Vagina (tissue), 2 donors: ENCODE data around the gene NKX6-1. TPM values are rescaled to one million over a fixed set of nuclear protein-coding genes. Genes with fewer than 3 reads are reported as not detected.

Experiments
- DNase-seq, 2 donors: peaks; one replicate each; pipeline ENCODE4 v3.0.0-alpha.2; 2017; ENCODE audit errors: extremely low spot score in 2 of 2
- H3K27ac ChIP-seq: fragments of 200-600 bp; sonication (generic); one replicate; pipeline ENCODE4 v1.5.1; 2019
- H3K27me3 ChIP-seq: fragments of 200-600 bp; sonication (generic); one replicate; pipeline ENCODE4 v1.5.1; 2019
- H3K36me3 ChIP-seq, 2 donors: fragments of 200-600 bp; sonication (generic); one replicate each; pipeline ENCODE4 v1.5.1; 2017 to 2019
- H3K4me1 ChIP-seq: fragments of 200-600 bp; sonication (generic); one replicate; pipeline ENCODE4 v1.5.1; 2019
- H3K4me3 ChIP-seq, 2 donors: fragments of 200-600 bp; sonication (generic); 1 replicate in 1 of 2; 2 replicates in 1 of 2; pipeline ENCODE4 v1.5.1; 2016 to 2019
- H3K9me3 ChIP-seq: fragments of 200-600 bp; sonication (generic); one replicate; pipeline ENCODE4 v1.5.1; 2019
- POLR2A ChIP-seq, 2 donors: fragments of 450-650 bp; IDR thresholded peaks; one replicate each; pipeline ENCODE4 v1.6.1; 2017; ENCODE audit warnings: antibody characterized with exemption in 2 of 2, mild to moderate bottlenecking in 2 of 2, moderate library complexity in 2 of 2
- POLR2AphosphoS5 ChIP-seq, 2 donors: sonication (generic); formaldehyde crosslinking; IDR thresholded peaks; one replicate each; pipeline ENCODE4 v1.9.0; 2017; ENCODE audit warnings: antibody characterized with exemption in 2 of 2, mild to moderate bottlenecking in 2 of 2, low read depth in 1 of 2; ENCODE audit not compliant: insufficient read depth in 1 of 2
- intact Hi-C: fragments of 100-400 bp; cut with DNase I; formaldehyde crosslinking; loops from one replicate; pipeline ENCODE4 v1.15.1; 2023
- total RNA-seq: library from RNA; depleted of rRNA; stranded (reverse); fragments of >200 nt; gene quantifications from one replicate; pipeline ENCODE4 v1.2.3, GENCODE V29; 2016
- TF ChIP-seq, protein P1 (sequence below), 3 experiments: fragments of 450-650 bp in 2 of 3; fragments of 200-600 bp in 1 of 3; sonication (generic) in 1 of 3; IDR thresholded peaks; one replicate each; pipeline ENCODE4 v1.5.1; 2017 to 2019; ENCODE audit warnings: antibody characterized with exemption in 3 of 3, mild to moderate bottlenecking in 2 of 3, moderate library complexity in 2 of 3

Gene NKX6-1
- total RNA-seq, 1 donor from 2014 or later = not detected

DNA sequence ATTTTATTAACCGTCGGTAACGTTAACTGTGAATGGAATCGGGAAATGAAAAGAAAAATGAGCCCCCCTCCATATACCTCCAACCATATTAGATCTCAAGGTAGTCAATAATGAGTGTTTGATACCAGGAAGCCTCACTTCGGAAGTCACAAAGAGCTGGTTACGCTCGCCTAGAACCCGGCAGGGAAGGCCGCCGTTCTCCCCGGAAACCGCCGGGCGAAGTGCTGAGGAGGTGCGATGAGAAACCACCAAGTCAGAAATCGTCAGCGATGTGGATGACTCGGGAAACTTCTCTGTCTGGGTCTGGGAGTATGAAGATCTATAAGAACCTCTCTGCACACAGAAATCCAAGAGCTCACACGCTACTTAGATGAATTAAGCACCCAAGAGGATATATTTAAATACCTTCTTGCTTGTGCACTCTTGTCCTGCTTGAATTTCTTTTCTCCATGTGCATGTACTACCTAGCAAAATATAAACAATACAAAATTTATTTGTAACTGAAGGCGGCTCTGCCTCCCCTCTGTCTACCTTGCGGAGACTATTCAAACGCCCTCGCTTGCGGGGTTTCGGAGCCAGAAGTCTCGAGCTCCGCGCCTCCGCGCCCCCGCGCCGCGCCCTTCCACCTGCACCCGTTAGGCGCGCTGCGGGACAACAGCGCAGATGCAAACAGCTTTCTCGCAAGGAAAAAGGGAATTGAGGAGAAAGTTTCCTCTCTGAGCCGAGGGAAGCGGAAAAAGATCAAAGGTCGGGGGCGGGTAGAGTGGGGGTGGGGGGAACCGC lies 17.8 kb downstream of the NKX6-1 start:
- intact Hi-C loops = no loop called here
- no peak overlapping the region for H3K4me3 ChIP-seq
- no peaks in the 10 kb centered on the region for H3K9me3 ChIP-seq
- TF ChIP-seq POLR2AphosphoS5 (IDR thresholded peaks at IDR 0.05; ENCODE audit: insufficient read depth in 1 of 2, low read depth in 1 of 2) (no peak), POLR2A (IDR thresholded peaks at IDR 0.05) (no peak)
- TF ChIP-seq, protein P1, sequence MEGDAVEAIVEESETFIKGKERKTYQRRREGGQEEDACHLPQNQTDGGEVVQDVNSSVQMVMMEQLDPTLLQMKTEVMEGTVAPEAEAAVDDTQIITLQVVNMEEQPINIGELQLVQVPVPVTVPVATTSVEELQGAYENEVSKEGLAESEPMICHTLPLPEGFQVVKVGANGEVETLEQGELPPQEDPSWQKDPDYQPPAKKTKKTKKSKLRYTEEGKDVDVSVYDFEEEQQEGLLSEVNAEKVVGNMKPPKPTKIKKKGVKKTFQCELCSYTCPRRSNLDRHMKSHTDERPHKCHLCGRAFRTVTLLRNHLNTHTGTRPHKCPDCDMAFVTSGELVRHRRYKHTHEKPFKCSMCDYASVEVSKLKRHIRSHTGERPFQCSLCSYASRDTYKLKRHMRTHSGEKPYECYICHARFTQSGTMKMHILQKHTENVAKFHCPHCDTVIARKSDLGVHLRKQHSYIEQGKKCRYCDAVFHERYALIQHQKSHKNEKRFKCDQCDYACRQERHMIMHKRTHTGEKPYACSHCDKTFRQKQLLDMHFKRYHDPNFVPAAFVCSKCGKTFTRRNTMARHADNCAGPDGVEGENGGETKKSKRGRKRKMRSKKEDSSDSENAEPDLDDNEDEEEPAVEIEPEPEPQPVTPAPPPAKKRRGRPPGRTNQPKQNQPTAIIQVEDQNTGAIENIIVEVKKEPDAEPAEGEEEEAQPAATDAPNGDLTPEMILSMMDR (IDR thresholded peaks at IDR 0.05) = no peak
- H3K27ac ChIP-seq = no peak overlapping the region
- H3K36me3 ChIP-seq = no peaks in the 10 kb centered on the region
- H3K27me3 ChIP-seq = peaks cover 23% of the 10 kb centered on the region
- H3K4me1 ChIP-seq = peaks cover 32% of the 10 kb centered on the region
- no peak for DNase-seq

DNA sequence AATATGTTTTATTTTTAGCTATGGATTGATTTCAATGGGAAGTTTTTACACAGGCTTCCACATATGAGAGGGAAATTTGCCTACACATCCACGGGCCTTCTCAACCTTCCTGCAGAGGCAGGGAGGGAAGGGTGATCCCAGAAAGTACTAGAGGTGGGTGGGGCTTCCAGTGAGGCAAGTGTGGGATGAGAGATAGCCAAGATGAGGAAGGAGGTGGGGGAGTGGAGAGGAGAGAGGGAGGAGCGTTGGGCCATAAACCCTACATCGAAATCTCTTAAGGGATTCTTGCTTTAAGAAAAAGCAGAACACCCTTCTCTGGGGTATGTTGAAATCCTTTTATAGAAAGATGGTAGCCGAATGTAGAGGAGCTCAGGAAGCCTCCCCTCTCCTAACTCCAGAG lies 19.0 kb downstream of the NKX6-1 start:
- H3K36me3 ChIP-seq = no peaks in the 10 kb centered on the region
- no peaks in the 10 kb centered on the region for H3K9me3 ChIP-seq
- peaks cover 23% of the 10 kb centered on the region for H3K27me3 ChIP-seq
- intact Hi-C loops = no loop called here
- TF ChIP-seq, protein P1 (IDR thresholded peaks at IDR 0.05) = no peak
- no peak for TF ChIP-seq POLR2A (IDR thresholded peaks at IDR 0.05)
- no peak for TF ChIP-seq POLR2AphosphoS5 (IDR thresholded peaks at IDR 0.05; ENCODE audit: insufficient read depth in 1 of 2, low read depth in 1 of 2)
- H3K4me1 ChIP-seq = peaks cover 32% of the 10 kb centered on the region
- H3K4me3 ChIP-seq = no peak overlapping the region
- H3K27ac ChIP-seq = no peak overlapping the region
- no peak for DNase-seq

DNA sequence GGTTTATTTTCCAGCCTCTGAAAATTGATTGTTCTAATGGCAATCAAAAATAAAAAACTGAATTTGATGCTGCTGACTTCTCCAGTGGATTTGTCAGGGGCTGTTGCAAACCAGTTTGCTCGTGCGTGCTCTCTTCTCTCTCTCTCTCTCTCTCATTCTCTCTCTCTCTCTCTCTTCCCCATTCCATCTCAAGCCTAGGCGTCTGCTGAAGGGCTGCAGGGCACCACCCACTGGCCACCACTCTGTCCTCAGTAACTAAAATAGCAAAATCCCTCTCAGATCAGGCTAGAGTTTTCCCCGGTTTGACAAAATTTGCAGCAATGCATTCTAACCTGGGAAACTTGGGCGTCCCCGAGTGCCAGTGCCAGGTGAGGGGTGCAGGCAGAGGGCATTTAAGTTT lies 19.4 kb downstream of the NKX6-1 start:
- Histone ChIP-seq H3K4me1 (peaks cover 32% of the 10 kb centered on the region), H3K4me3 (no peak overlapping the region), H3K27me3 (peaks cover 22% of the 10 kb centered on the region), H3K9me3 (no peaks in the 10 kb centered on the region), H3K27ac (no peak overlapping the region), H3K36me3 (no peaks in the 10 kb centered on the region)
- intact Hi-C loops = no loop called here
- TF ChIP-seq, protein P1 (IDR thresholded peaks at IDR 0.05) = no peak
- no peak for TF ChIP-seq POLR2AphosphoS5 (IDR thresholded peaks at IDR 0.05; ENCODE audit: insufficient read depth in 1 of 2, low read depth in 1 of 2)
- no peak for TF ChIP-seq POLR2A (IDR thresholded peaks at IDR 0.05)
- DNase-seq = no peak

DNA sequence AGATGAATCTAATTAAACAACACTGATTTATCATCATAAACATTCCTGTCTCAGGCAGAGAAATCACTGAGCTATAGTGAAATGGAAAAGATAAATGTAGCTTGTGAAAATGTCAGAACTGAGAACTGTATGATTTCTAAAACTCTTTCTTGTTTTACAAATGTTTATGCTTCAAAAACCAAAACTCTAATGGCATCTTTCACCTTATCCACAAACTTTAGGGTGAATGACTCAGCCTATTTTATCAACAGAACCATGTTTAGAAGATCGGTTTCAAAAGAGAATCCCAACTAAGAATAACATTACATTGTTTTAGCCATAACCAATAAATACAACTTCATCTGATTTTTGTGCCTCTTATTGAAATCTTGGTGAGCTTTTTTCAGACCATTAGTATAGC lies 21.4 kb downstream of the NKX6-1 start:
- peaks cover 16% of the 10 kb centered on the region for H3K4me1 ChIP-seq
- H3K27ac ChIP-seq = no peak overlapping the region
- no peaks in the 10 kb centered on the region for H3K9me3 ChIP-seq
- H3K36me3 ChIP-seq = no peaks in the 10 kb centered on the region
- TF ChIP-seq POLR2A (IDR thresholded peaks at IDR 0.05) (no peak), POLR2AphosphoS5 (IDR thresholded peaks at IDR 0.05; ENCODE audit: insufficient read depth in 1 of 2, low read depth in 1 of 2) (no peak)
- TF ChIP-seq, protein P1 (IDR thresholded peaks at IDR 0.05) = no peak
- no peak overlapping the region for H3K4me3 ChIP-seq
- no peak for DNase-seq
- intact Hi-C loops = loop anchor here (2.0 kb wide), 1 partner anchor 67 kb away; no protein-coding TSS in a partner anchor
- peaks cover 14% of the 10 kb centered on the region for H3K27me3 ChIP-seq

DNA sequence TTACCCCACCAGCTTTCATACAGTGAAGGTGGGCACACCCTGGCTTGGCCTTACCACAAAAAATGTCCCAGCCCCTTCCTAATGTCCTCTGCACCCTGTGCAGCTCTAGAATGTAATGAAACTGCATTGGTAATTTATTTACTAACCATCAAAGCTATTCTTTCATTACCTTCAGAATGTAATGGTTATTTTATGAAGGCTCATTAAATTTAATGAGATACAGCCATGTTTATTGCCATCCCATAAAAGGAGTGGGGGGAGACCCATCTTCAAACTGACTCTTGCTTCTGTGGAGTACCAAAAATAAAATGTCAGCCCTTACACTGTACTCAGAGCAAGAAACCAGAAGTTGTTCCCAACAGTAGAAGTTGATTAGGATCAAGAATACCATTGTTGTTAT lies 25.0 kb downstream of the NKX6-1 start:
- intact Hi-C loops = no loop called here
- no peaks in the 10 kb centered on the region for H3K4me1 ChIP-seq
- no peaks in the 10 kb centered on the region for H3K27me3 ChIP-seq
- H3K9me3 ChIP-seq = no peaks in the 10 kb centered on the region
- no peaks in the 10 kb centered on the region for H3K36me3 ChIP-seq
- no peak overlapping the region for H3K4me3 ChIP-seq
- TF ChIP-seq POLR2AphosphoS5 (IDR thresholded peaks at IDR 0.05; ENCODE audit: insufficient read depth in 1 of 2, low read depth in 1 of 2) = no peak
- TF ChIP-seq POLR2A (IDR thresholded peaks at IDR 0.05) = no peak
- TF ChIP-seq, protein P1 (IDR thresholded peaks at IDR 0.05) = no peak
- no peak overlapping the region for H3K27ac ChIP-seq
- DNase-seq = no peak
